Neural progenitor cell (in vitro differentiated cells): ENCODE results near the gene EMC1. TPM values are rescaled to one million over a fixed set of nuclear protein-coding genes. Genes with fewer than 3 reads are reported as not detected.
"Not testable (repeated sequence)": the region's sequence is repeated elsewhere in the genome, so short reads cannot be mapped to it uniquely, and the experiment has no call there.

Experiments used
- DNase-seq: peaks from one replicate; pipeline ENCODE4 v3.0.0-alpha.2; 2016; ENCODE audit warnings: low spot score
- H2AFZ ChIP-seq: fragments of 200-600 bp; sonication (generic); replicated peaks from 2 replicates; pipeline ENCODE4 v1.6.1; 2016; ENCODE audit warnings: antibody characterized with exemption
- H3F3A ChIP-seq: fragments of 200-600 bp; sonication (generic); 2 replicates; pipeline ENCODE4 v1.6.1; 2016; ENCODE audit warnings: antibody characterized with exemption, low read depth
- H3K27ac ChIP-seq: fragments of 200-600 bp; sonication (generic); 2 replicates; pipeline ENCODE4 v1.5.1; 2016; ENCODE audit warnings: mild to moderate bottlenecking
- H3K27me3 ChIP-seq: fragments of 200-600 bp; sonication (generic); 2 replicates; pipeline ENCODE4 v1.6.1; 2016; ENCODE audit warnings: mild to moderate bottlenecking, moderate library complexity
- H3K36me3 ChIP-seq: fragments of 200-600 bp; sonication (generic); 2 replicates; pipeline ENCODE4 v1.5.1; 2016
- H3K4me1 ChIP-seq: fragments of 200-600 bp; sonication (generic); 2 replicates; pipeline ENCODE4 v1.6.1; 2016; ENCODE audit warnings: mixed run types
- H3K4me2 ChIP-seq: fragments of 200-600 bp; sonication (generic); 2 replicates; pipeline ENCODE4 v1.6.1; 2016
- H3K4me3 ChIP-seq: fragments of 200-600 bp; sonication (generic); 2 replicates; pipeline ENCODE4 v1.5.1; 2016
- H3K79me2 ChIP-seq: fragments of 200-600 bp; sonication (generic); 2 replicates; pipeline ENCODE4 v1.6.1; 2016; ENCODE audit warnings: low read depth
- H3K9ac ChIP-seq: fragments of 200-600 bp; sonication (generic); 2 replicates; pipeline ENCODE4 v1.6.1; 2016
- H3K9me3 ChIP-seq: fragments of 200-600 bp; sonication (generic); 2 replicates; pipeline ENCODE4 v1.5.1; 2016; ENCODE audit warnings: low read depth
- H4K20me1 ChIP-seq: fragments of 200-600 bp; sonication (generic); 2 replicates; pipeline ENCODE4 v1.6.1; 2016; ENCODE audit warnings: low read depth
- H3K27ac Mint-ChIP-seq: 3 replicates; pipeline ENCODE4 v1.8.0; 2021; ENCODE audit warnings: mixed read lengths
- H3K27me3 Mint-ChIP-seq: 2 replicates; pipeline ENCODE4 v1.8.0; 2022; ENCODE audit warnings: low read depth, mild to moderate bottlenecking, inconsistent platforms, moderate library complexity, mixed read lengths; ENCODE audit not compliant: insufficient read depth
- H3K36me3 Mint-ChIP-seq: 3 replicates; pipeline ENCODE4 v1.8.0; 2021; ENCODE audit warnings: mixed read lengths
- H3K4me1 Mint-ChIP-seq: 3 replicates; pipeline ENCODE4 v1.8.0; 2021; ENCODE audit warnings: mixed read lengths
- H3K4me3 Mint-ChIP-seq: 3 replicates; pipeline ENCODE4 v1.8.0; 2021; ENCODE audit warnings: mild to moderate bottlenecking, moderate library complexity, mixed read lengths
- H3K9me3 Mint-ChIP-seq: 3 replicates; pipeline ENCODE4 v1.8.0; 2020; ENCODE audit warnings: mixed read lengths
- EZH2 ChIP-seq: fragments of 200-600 bp; sonication (generic); IDR thresholded peaks from 2 replicates; pipeline ENCODE4 v1.6.1; 2017; ENCODE audit warnings: antibody characterized with exemption, mild to moderate bottlenecking, moderate library complexity
- EZH2phosphoT487 ChIP-seq: fragments of 200-600 bp; sonication (generic); IDR thresholded peaks from 2 replicates; pipeline ENCODE4 v1.6.1; 2017; ENCODE audit warnings: antibody characterized with exemption
- total RNA-seq: library from RNA; depleted of rRNA; stranded (reverse); fragments of >200 nt; gene quantifications from 2 replicates; pipeline ENCODE4 v1.2.3, GENCODE V29; 2015; ENCODE audit warnings: low replicate concordance
- TF ChIP-seq, protein P1 (sequence below): fragments of 200-600 bp; sonication (generic); IDR thresholded peaks from 2 replicates; pipeline ENCODE4 v1.5.1; 2017; ENCODE audit warnings: antibody characterized with exemption, mild to moderate bottlenecking

EMC1 gene
- total RNA-seq, 1 donor from 2014 or later: 32.6 TPM

- H3K4me1 Mint-ChIP-seq: no peaks in the 10 kb centered on the region
- H3K4me1 ChIP-seq: no peaks in the 10 kb centered on the region
- H3K4me3 ChIP-seq: no peak overlapping the region
- peaks cover 2% of the 10 kb centered on the region for H3K27me3 Mint-ChIP-seq
- H3K36me3 Mint-ChIP-seq: peaks cover 5% of the 10 kb centered on the region
- DNase-seq: no peak
- TF ChIP-seq EZH2phosphoT487: no peak
- TF ChIP-seq, protein P1, sequence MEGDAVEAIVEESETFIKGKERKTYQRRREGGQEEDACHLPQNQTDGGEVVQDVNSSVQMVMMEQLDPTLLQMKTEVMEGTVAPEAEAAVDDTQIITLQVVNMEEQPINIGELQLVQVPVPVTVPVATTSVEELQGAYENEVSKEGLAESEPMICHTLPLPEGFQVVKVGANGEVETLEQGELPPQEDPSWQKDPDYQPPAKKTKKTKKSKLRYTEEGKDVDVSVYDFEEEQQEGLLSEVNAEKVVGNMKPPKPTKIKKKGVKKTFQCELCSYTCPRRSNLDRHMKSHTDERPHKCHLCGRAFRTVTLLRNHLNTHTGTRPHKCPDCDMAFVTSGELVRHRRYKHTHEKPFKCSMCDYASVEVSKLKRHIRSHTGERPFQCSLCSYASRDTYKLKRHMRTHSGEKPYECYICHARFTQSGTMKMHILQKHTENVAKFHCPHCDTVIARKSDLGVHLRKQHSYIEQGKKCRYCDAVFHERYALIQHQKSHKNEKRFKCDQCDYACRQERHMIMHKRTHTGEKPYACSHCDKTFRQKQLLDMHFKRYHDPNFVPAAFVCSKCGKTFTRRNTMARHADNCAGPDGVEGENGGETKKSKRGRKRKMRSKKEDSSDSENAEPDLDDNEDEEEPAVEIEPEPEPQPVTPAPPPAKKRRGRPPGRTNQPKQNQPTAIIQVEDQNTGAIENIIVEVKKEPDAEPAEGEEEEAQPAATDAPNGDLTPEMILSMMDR: no peak
- TF ChIP-seq EZH2: no peak
- H3F3A ChIP-seq: no peaks in the 10 kb centered on the region
- no peaks in the 10 kb centered on the region for H3K9me3 ChIP-seq
- H2AFZ ChIP-seq: no peak overlapping the region
- peak overlapping the region; percentile 13 for H3K27ac ChIP-seq
- no peak overlapping the region for H3K4me3 Mint-ChIP-seq
- no peaks in the 10 kb centered on the region for H4K20me1 ChIP-seq
- peaks cover 5% of the 10 kb centered on the region for H3K79me2 ChIP-seq
- H3K4me2 ChIP-seq: no peak overlapping the region
- H3K27me3 ChIP-seq: no peaks in the 10 kb centered on the region
- H3K36me3 ChIP-seq: no peaks in the 10 kb centered on the region
- H3K9ac ChIP-seq: no peak overlapping the region
- H3K9me3 Mint-ChIP-seq: no peaks in the 10 kb centered on the region
- no peak overlapping the region for H3K27ac Mint-ChIP-seq
Observed at GRCh38 chr1:19260211-19261138, 9.2 kb upstream of the EMC1 start.

- DNase-seq: no peak
- Mint-ChIP-seq H3K9me3 (no peaks in the 10 kb centered on the region), H3K27me3 (peaks cover 2% of the 10 kb centered on the region), H3K27ac (no peak overlapping the region), H3K4me1 (peaks cover 1% of the 10 kb centered on the region), H3K4me3 (no peak overlapping the region), H3K36me3 (peaks cover 5% of the 10 kb centered on the region)
- Histone ChIP-seq H3K4me2 (no peak overlapping the region), H3K4me3 (no peak overlapping the region), H4K20me1 (peaks cover 11% of the 10 kb centered on the region), H2AFZ (no peak overlapping the region), H3K79me2 (peaks cover 26% of the 10 kb centered on the region), H3K27me3 (no peaks in the 10 kb centered on the region), H3F3A (peaks cover 1% of the 10 kb centered on the region), H3K9ac (no peak overlapping the region), H3K9me3 (no peaks in the 10 kb centered on the region), H3K36me3 (no peaks in the 10 kb centered on the region), H3K27ac (no peak overlapping the region), H3K4me1 (peaks cover 5% of the 10 kb centered on the region)
- TF ChIP-seq EZH2 (no peak), EZH2phosphoT487 (no peak)
- TF ChIP-seq, protein P1: no peak
Observed at GRCh38 chr1:19258353-19258752, 7.0 kb upstream of the EMC1 start.

DNA sequence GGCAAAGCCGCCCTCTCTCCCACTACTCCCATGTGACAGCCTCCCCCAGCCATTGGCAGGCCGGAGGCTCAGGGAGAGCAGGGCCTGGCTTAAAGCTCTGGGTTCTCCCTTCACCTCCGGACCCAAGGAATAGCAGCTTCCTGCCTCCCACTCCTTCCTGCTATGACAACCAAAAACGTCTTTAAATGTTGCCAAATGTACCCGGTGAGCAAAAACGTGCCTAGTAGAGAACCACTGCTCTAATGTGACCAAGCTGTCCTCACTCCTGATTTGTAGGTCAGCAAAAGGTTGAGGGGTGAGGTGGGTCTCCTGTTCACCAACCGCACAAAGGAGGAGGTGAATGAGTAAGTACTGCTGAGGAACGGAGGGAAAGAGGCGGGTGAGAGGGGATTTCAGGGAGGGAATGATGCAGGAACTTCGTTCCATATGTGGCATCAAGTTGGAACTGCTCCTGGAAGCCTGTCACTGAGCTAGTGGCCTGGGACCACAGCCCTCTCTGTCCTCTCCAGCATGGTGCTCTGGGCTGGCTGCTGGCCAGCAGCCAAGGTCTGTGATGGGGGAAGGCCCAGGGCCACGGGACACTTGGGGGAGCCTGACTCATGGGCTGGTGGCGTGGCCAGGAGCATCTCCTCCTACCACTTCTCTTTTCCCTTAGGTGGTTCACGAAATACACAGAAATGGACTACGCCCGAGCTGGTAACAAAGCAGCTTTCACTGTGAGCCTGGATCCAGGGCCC is 6.0 kb upstream of the EMC1 start:
- DNase-seq: no peak
- Histone ChIP-seq H3F3A (peaks cover 3% of the 10 kb centered on the region), H3K36me3 (no peaks in the 10 kb centered on the region), H3K9me3 (no peaks in the 10 kb centered on the region), H3K27ac (no peak overlapping the region), H3K27me3 (no peaks in the 10 kb centered on the region), H3K4me1 (peaks cover 13% of the 10 kb centered on the region), H3K79me2 (peaks cover 36% of the 10 kb centered on the region), H3K4me2 (no peak overlapping the region), H3K4me3 (no peak overlapping the region), H4K20me1 (peaks cover 14% of the 10 kb centered on the region), H3K9ac (no peak overlapping the region), H2AFZ (no peak overlapping the region)
- no peak overlapping the region for H3K27ac Mint-ChIP-seq
- TF ChIP-seq EZH2: no peak
- no peak for TF ChIP-seq EZH2phosphoT487
- TF ChIP-seq, protein P1: no peak
- no peaks in the 10 kb centered on the region for H3K9me3 Mint-ChIP-seq
- H3K4me3 Mint-ChIP-seq: no peak overlapping the region
- peaks cover 5% of the 10 kb centered on the region for H3K36me3 Mint-ChIP-seq
- H3K4me1 Mint-ChIP-seq: peaks cover 8% of the 10 kb centered on the region
- peaks cover 2% of the 10 kb centered on the region for H3K27me3 Mint-ChIP-seq

DNA sequence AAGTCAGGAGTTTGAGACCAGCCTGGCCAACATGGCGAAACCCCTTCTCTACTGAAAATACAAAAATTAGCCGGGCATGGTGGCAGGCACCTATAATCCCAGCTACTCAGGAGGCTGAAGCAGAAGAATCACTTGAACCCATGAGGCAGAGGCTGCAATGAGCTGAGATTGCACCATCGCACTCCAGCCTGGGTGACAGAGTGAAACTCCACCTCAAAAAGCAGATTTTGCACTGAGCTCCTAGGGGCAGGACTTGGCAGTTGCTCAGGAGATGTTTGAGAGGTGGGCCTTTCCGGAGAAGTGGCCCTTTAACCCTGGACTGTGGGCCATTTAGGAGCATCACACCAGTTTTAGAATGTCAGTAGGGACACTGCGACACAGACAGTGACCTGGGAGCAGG is 5.0 kb upstream of the EMC1 start:
- H3K27ac ChIP-seq, H3K27ac Mint-ChIP-seq, H3K4me3 Mint-ChIP-seq, H3K4me2 ChIP-seq, H3K4me3 ChIP-seq, H3F3A ChIP-seq, H2AFZ ChIP-seq, DNase-seq, H3K36me3 ChIP-seq, H3K9me3 Mint-ChIP-seq, H3K9me3 ChIP-seq, H3K27me3 Mint-ChIP-seq, H3K27me3 ChIP-seq, H3K9ac ChIP-seq, H3K36me3 Mint-ChIP-seq: not testable (repeated sequence)
- H4K20me1 ChIP-seq: peaks cover 14% of the 10 kb centered on the region
- peaks cover 46% of the 10 kb centered on the region for H3K79me2 ChIP-seq
- peaks cover 13% of the 10 kb centered on the region for H3K4me1 ChIP-seq
- peaks cover 11% of the 10 kb centered on the region for H3K4me1 Mint-ChIP-seq
